ENCODE data around the gene KRTAP10-11.

The KRTAP10-11 gene

GRCh38 chr21:44653123-44653522 is 6.9 kb downstream of the KRTAP10-11 start:
- no peak for TF ChIP-seq CTCF (IDR thresholded peaks at IDR 0.05; ENCODE audit: insufficient read depth, low read depth, low read length, missing control alignments)
- DNase-seq (ENCODE audit: low read depth), result no peak
- H3K4me3 ChIP-seq (ENCODE audit: low read depth, low read length), result no peak overlapping the region

GRCh38 chr21:44653656-44654575 is 7.7 kb downstream of the KRTAP10-11 start:
- no peak overlapping the region for H3K4me3 ChIP-seq (ENCODE audit: low read depth, low read length)
- DNase-seq (ENCODE audit: low read depth), result no peak
- TF ChIP-seq CTCF (IDR thresholded peaks at IDR 0.05; ENCODE audit: insufficient read depth, low read depth, low read length, missing control alignments), result no peak

GRCh38 chr21:44654576-44655175 is 8.5 kb downstream of the KRTAP10-11 start, which contains the start of gene KRTAP12-4:
Gene KRTAP12-4, minus strand, starts transcription at chr21:44654659. Its CDS starts 45 bp downstream, at chr21:44654614.
- DNase-seq (ENCODE audit: low read depth), result no peak
- TF ChIP-seq CTCF (IDR thresholded peaks at IDR 0.05; ENCODE audit: insufficient read depth, low read depth, low read length, missing control alignments), result no peak

GRCh38 chr21:44656868-44657267 is 10.7 kb downstream of the KRTAP10-11 start:
- no peak for DNase-seq (ENCODE audit: low read depth)
- no peak for TF ChIP-seq CTCF (IDR thresholded peaks at IDR 0.05; ENCODE audit: insufficient read depth, low read depth, low read length, missing control alignments)

More at GRCh38 chr21:44654576-44655175, 8.5 kb downstream of the KRTAP10-11 start, which contains the start of gene KRTAP12-4:
- no peak within 1 kb of the TSS for H3K4me3 ChIP-seq (ENCODE audit: low read depth, low read length)

GRCh38 chr21:44657635-44658540 is 11.7 kb downstream of the KRTAP10-11 start, which contains the start of gene KRTAP12-3:
Gene KRTAP12-3, plus strand, starts transcription at chr21:44657932. Its CDS starts 48 bp downstream, at chr21:44657980.
- H3K4me3 ChIP-seq (ENCODE audit: low read depth, low read length), result no peak within 1 kb of the TSS
- TF ChIP-seq CTCF (IDR thresholded peaks at IDR 0.05; ENCODE audit: insufficient read depth, low read depth, low read length, missing control alignments), result no peak
- DNase-seq (ENCODE audit: low read depth), result peak; percentile 27

More at GRCh38 chr21:44656868-44657267, 10.7 kb downstream of the KRTAP10-11 start:
- H3K4me3 ChIP-seq (ENCODE audit: low read depth, low read length), result no peak overlapping the region

- H3K4me3 ChIP-seq (ENCODE audit: low read depth, low read length), result no peak overlapping the region
- no peak for TF ChIP-seq CTCF (IDR thresholded peaks at IDR 0.05; ENCODE audit: insufficient read depth, low read depth, low read length, missing control alignments)
- no peak for DNase-seq (ENCODE audit: low read depth)
These were observed 12.3 kb downstream of the KRTAP10-11 start for GRCh38 chr21:44658541-44658910.
